Endodermal cell (in vitro differentiated cells): ENCODE measurements around the gene NATD1. TPM values are rescaled to one million over a fixed set of nuclear protein-coding genes. Genes with fewer than 3 reads are reported as not detected.
A peak's percentile ranks its signal among the peaks of the same experiment; 100 is the strongest.

Experiments
- DNase-seq: peaks from one replicate; pipeline ENCODE4 v3.0.0-alpha.2; 2017
- H3K27ac ChIP-seq: 2 replicates; pipeline ENCODE4 v1.5.1; 2013; ENCODE audit warnings: mild to moderate bottlenecking, low read depth, low read length, moderate library complexity
- H3K27me3 ChIP-seq: 2 replicates; pipeline ENCODE4 v1.6.1; 2013; ENCODE audit warnings: mild to moderate bottlenecking, low read length, moderate library complexity; ENCODE audit not compliant: insufficient read depth, control insufficient read depth, poor library complexity, severe bottlenecking
- H3K36me3 ChIP-seq: 2 replicates; pipeline ENCODE4 v1.7.0; 2013; ENCODE audit warnings: mild to moderate bottlenecking, low read length, moderate library complexity; ENCODE audit not compliant: control insufficient read depth, insufficient read depth
- H3K4me1 ChIP-seq: one replicate; pipeline ENCODE4 v1.7.0; 2013; ENCODE audit warnings: low read length; ENCODE audit not compliant: control insufficient read depth, insufficient read depth
- H3K4me3 ChIP-seq: 2 replicates; pipeline ENCODE4 v1.5.1; 2013; ENCODE audit warnings: mild to moderate bottlenecking, low read length, moderate library complexity
- H3K9ac ChIP-seq: 2 replicates; pipeline ENCODE4 v1.6.1; 2013; ENCODE audit warnings: mild to moderate bottlenecking, low read length, moderate library complexity; ENCODE audit not compliant: poor library complexity, severe bottlenecking; ENCODE audit errors: extremely low read depth
- H3K9me3 ChIP-seq: 2 replicates; pipeline ENCODE4 v1.6.1; 2013; ENCODE audit warnings: mild to moderate bottlenecking, low read length, moderate library complexity; ENCODE audit not compliant: control insufficient read depth
- H3K27ac Mint-ChIP-seq: 2 replicates; pipeline ENCODE4 v1.8.0; 2020; ENCODE audit warnings: mixed read lengths
- H3K27me3 Mint-ChIP-seq: 2 replicates; pipeline ENCODE4 v1.8.0; 2021; ENCODE audit warnings: mild to moderate bottlenecking, mixed read lengths; ENCODE audit not compliant: insufficient read depth
- H3K36me3 Mint-ChIP-seq: 2 replicates; pipeline ENCODE4 v1.8.0; 2020; ENCODE audit warnings: low read depth, mixed read lengths
- H3K4me1 Mint-ChIP-seq: 2 replicates; pipeline ENCODE4 v1.8.0; 2020; ENCODE audit warnings: mixed read lengths
- H3K4me3 Mint-ChIP-seq: 2 replicates; pipeline ENCODE4 v1.8.0; 2020; ENCODE audit warnings: mild to moderate bottlenecking, moderate library complexity, mixed read lengths
- H3K9me3 Mint-ChIP-seq: 2 replicates; pipeline ENCODE4 v1.8.0; 2020; ENCODE audit warnings: mild to moderate bottlenecking, mixed read lengths
- CTCF ChIP-seq: fragments of 200-600 bp; sonication (generic); conservative IDR thresholded peaks from 2 replicates; pipeline ENCODE4 v1.5.0; 2021; ENCODE audit warnings: antibody characterized with exemption, mild to moderate bottlenecking
- WGBS, 2 experiments: methylation state at CpG; one replicate each; pipeline versions ENCODE4 v1.1.5 to v1.1.7; 2013; ENCODE audit warnings: missing lambda C conversion rate in 2 of 2, mixed read lengths in 1 of 2; ENCODE audit not compliant: insufficient coverage in 1 of 2, insufficient read length in 1 of 2; 5-methylcytosine and 5-hydroxymethylcytosine counted together
- total RNA-seq, 2 donors: library from RNA; stranded (reverse); fragmentation: NEBNext Ultra II Directional in 1 of 2; extraction: Animal tissue kit (Norgen Biotek cat#: 25700) in 1 of 2; gene quantifications; 2 replicates in 1 of 2; 3 replicates in 1 of 2; pipeline ENCODE4 v1.2.1, GENCODE V29; 2021

NATD1 gene
- total RNA-seq, 2 donors from 2014 or later = 12.2 to 17.2 TPM

- no peak overlapping the region for H3K27ac Mint-ChIP-seq
- no peak for TF ChIP-seq CTCF
- Histone ChIP-seq H3K9me3 (peaks cover 8% of the 10 kb centered on the region), H3K36me3 (peaks cover 7% of the 10 kb centered on the region), H3K27ac (no peak overlapping the region), H3K27me3 (no peaks in the 10 kb centered on the region), H3K9ac (no peak overlapping the region), H3K4me3 (no peak overlapping the region), H3K4me1 (peaks cover 9% of the 10 kb centered on the region)
- peaks cover 35% of the 10 kb centered on the region for H3K4me1 Mint-ChIP-seq
- peaks cover 8% of the 10 kb centered on the region for H3K9me3 Mint-ChIP-seq
- WGBS, 2 experiments = 91 to 98% methylated on average over 3 of the region's 3 CpGs
- H3K27me3 Mint-ChIP-seq = no peaks in the 10 kb centered on the region
- peaks cover 19% of the 10 kb centered on the region for H3K36me3 Mint-ChIP-seq
- no peak for DNase-seq
- no peak overlapping the region for H3K4me3 Mint-ChIP-seq
Observed at GRCh38 chr17:21218831-21219380, 34.3 kb downstream of the NATD1 start.

DNA sequence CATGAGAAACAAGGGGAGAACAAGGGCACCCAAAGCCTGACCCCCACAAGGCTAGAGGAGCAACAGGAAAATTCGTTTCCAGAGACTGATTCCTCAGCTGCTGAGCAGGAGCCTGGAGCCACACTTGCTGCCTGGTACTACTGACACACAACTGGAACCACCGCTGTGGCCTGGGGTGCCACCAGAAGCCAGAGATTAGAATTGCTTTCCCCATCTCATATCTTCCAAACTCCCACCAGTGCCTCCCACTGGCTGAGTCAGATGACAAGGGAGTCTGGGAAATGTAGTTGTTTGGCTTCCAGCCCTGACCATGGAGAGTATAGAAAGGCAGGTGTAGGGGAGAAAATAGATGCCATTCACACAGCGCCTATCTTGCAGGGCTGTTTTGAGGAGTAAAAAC is 35.1 kb downstream of the NATD1 start:
- Histone ChIP-seq H3K36me3 (peaks cover 7% of the 10 kb centered on the region), H3K4me1 (peaks cover 9% of the 10 kb centered on the region), H3K27ac (no peak overlapping the region), H3K9me3 (peaks cover 8% of the 10 kb centered on the region), H3K4me3 (no peak overlapping the region), H3K9ac (no peak overlapping the region), H3K27me3 (no peaks in the 10 kb centered on the region)
- H3K27ac Mint-ChIP-seq = peak overlapping the region; percentile 90
- peaks cover 8% of the 10 kb centered on the region for H3K9me3 Mint-ChIP-seq
- peak; percentile 87 for DNase-seq
- peaks cover 19% of the 10 kb centered on the region for H3K36me3 Mint-ChIP-seq
- H3K4me1 Mint-ChIP-seq = peaks cover 35% of the 10 kb centered on the region
- WGBS, 2 experiments = 62 to 71% methylated on average over 2 of the region's 3 CpGs
- no peak overlapping the region for H3K4me3 Mint-ChIP-seq
- TF ChIP-seq CTCF = no peak
- no peaks in the 10 kb centered on the region for H3K27me3 Mint-ChIP-seq

GRCh38 chr17:21217346-21217745 is 35.9 kb downstream of the NATD1 start:
- peaks cover 12% of the 10 kb centered on the region for H3K36me3 Mint-ChIP-seq
- peaks cover 14% of the 10 kb centered on the region for H3K4me1 ChIP-seq
- no peak overlapping the region for H3K27ac ChIP-seq
- TF ChIP-seq CTCF = no peak
- no peaks in the 10 kb centered on the region for H3K27me3 Mint-ChIP-seq
- H3K27ac Mint-ChIP-seq = peak overlapping the region; percentile 90
- H3K9me3 Mint-ChIP-seq = peaks cover 5% of the 10 kb centered on the region
- H3K4me3 ChIP-seq = no peak overlapping the region
- H3K4me3 Mint-ChIP-seq = peak overlapping the region; percentile 29
- WGBS, 2 experiments = 91% methylated on average over 1 of the region's 1 CpG
- peaks cover 5% of the 10 kb centered on the region for H3K9me3 ChIP-seq
- peaks cover 7% of the 10 kb centered on the region for H3K36me3 ChIP-seq
- H3K9ac ChIP-seq = no peak overlapping the region
- peaks cover 41% of the 10 kb centered on the region for H3K4me1 Mint-ChIP-seq
- DNase-seq = no peak
- H3K27me3 ChIP-seq = no peaks in the 10 kb centered on the region
